Liver (tissue), 9 donors: Measurements from ENCODE around the gene CREBL2. TPM values are rescaled to one million over a fixed set of nuclear protein-coding genes. Genes with fewer than 3 reads are reported as not detected.

Experiments used
- DNase-seq: peaks from one replicate; pipeline ENCODE4 v3.0.0-alpha.2; 2017; ENCODE audit warnings: low spot score
- H3K27ac ChIP-seq, 2 donors: one replicate each; pipeline ENCODE4 v1.7.0; 2013; ENCODE audit warnings: inconsistent platforms in 2 of 2, low read length in 2 of 2, control low read depth in 1 of 2, low read depth in 1 of 2, mild to moderate bottlenecking in 1 of 2
- H3K27me3 ChIP-seq, 4 donors: one replicate each; pipeline versions ENCODE4 v1.6.1 to v1.7.0; 2013; ENCODE audit warnings: low read length in 3 of 4, inconsistent platforms in 1 of 4, mild to moderate bottlenecking in 1 of 4, moderate library complexity in 1 of 4; ENCODE audit not compliant: control insufficient read depth in 4 of 4, insufficient read depth in 4 of 4
- H3K36me3 ChIP-seq, 4 donors: one replicate each; pipeline versions ENCODE4 v1.6.1 to v1.7.0; 2013; ENCODE audit warnings: low read length in 3 of 4, mild to moderate bottlenecking in 3 of 4, low read depth in 1 of 4, moderate library complexity in 1 of 4; ENCODE audit not compliant: control insufficient read depth in 4 of 4, insufficient read depth in 3 of 4
- H3K4me1 ChIP-seq, 4 donors: one replicate each; pipeline versions ENCODE4 v1.6.1 to v1.7.0; 2013; ENCODE audit warnings: low read length in 3 of 4, mild to moderate bottlenecking in 3 of 4, moderate library complexity in 1 of 4; ENCODE audit not compliant: control insufficient read depth in 4 of 4, insufficient read depth in 4 of 4
- H3K4me3 ChIP-seq, 3 donors: one replicate each; pipeline versions ENCODE4 v1.6.1 to v1.7.0; 2013; ENCODE audit warnings: low read length in 3 of 3, control low read depth in 1 of 3, low read depth in 1 of 3, mild to moderate bottlenecking in 1 of 3
- H3K9ac ChIP-seq, 2 donors: one replicate each; pipeline ENCODE4 v1.7.0; 2013; ENCODE audit warnings: low read length in 2 of 2, mild to moderate bottlenecking in 2 of 2, moderate library complexity in 2 of 2, control low read depth in 1 of 2, low read depth in 1 of 2
- H3K9me3 ChIP-seq, 4 donors: one replicate each; pipeline versions ENCODE4 v1.6.1 to v1.7.0; 2013; ENCODE audit warnings: low read length in 3 of 4; ENCODE audit not compliant: control insufficient read depth in 4 of 4
- CTCF ChIP-seq: fragments of 150-350 bp; IDR thresholded peaks from 2 replicates; pipeline ENCODE4 v1.5.1; 2017; ENCODE audit warnings: improper control_type of control experiment, low read depth, low read length; ENCODE audit not compliant: missing input control
- FOXA1 ChIP-seq: IDR thresholded peaks from 2 replicates; pipeline ENCODE4 v1.6.1; 2016; ENCODE audit warnings: antibody characterized with exemption
- GABPA ChIP-seq, 2 donors: IDR thresholded peaks in 1 of 2; conservative IDR thresholded peaks in 1 of 2; 2 replicates each; pipeline ENCODE4 v1.6.1; 2016; ENCODE audit warnings: antibody characterized with exemption in 2 of 2, mild to moderate bottlenecking in 1 of 2, moderate library complexity in 1 of 2
- HNF4A ChIP-seq, 2 donors: conservative IDR thresholded peaks; 2 replicates each; pipeline ENCODE4 v1.6.1; 2016; ENCODE audit warnings: antibody characterized with exemption in 2 of 2, mild to moderate bottlenecking in 2 of 2
- HNF4G ChIP-seq: IDR thresholded peaks from 2 replicates; pipeline ENCODE4 v1.6.1; 2016; ENCODE audit warnings: antibody characterized with exemption
- JUND ChIP-seq, 2 donors: IDR thresholded peaks; 2 replicates each; pipeline ENCODE4 v1.6.1; 2016; ENCODE audit warnings: antibody characterized with exemption in 2 of 2
- NR2F2 ChIP-seq: IDR thresholded peaks from 2 replicates; pipeline ENCODE4 v1.6.1; 2016; ENCODE audit warnings: antibody characterized with exemption
- RAD21 ChIP-seq, 2 donors: IDR thresholded peaks; 2 replicates each; pipeline ENCODE4 v1.6.1; 2016; ENCODE audit warnings: antibody characterized with exemption in 2 of 2, mild to moderate bottlenecking in 2 of 2
- REST ChIP-seq: IDR thresholded peaks from 2 replicates; pipeline ENCODE4 v1.6.1; 2016; ENCODE audit warnings: antibody characterized with exemption, mild to moderate bottlenecking
- RXRA ChIP-seq, 2 donors: IDR thresholded peaks; 2 replicates each; pipeline ENCODE4 v1.6.1; 2017 to 2018; ENCODE audit warnings: antibody characterized with exemption in 2 of 2, mild to moderate bottlenecking in 1 of 2
- TAF1 ChIP-seq: conservative IDR thresholded peaks from 2 replicates; pipeline ENCODE4 v1.6.1; 2016; ENCODE audit warnings: antibody characterized with exemption, mild to moderate bottlenecking
- YY1 ChIP-seq: IDR thresholded peaks from 2 replicates; pipeline ENCODE4 v1.6.1; 2016; ENCODE audit warnings: antibody characterized with exemption, mild to moderate bottlenecking
- WGBS: extraction: QIAGEN DNeasy Blood & Tissue Kit; methylation state at CpG from one replicate; pipeline ENCODE4 v1.1.7; 2013; 5-methylcytosine and 5-hydroxymethylcytosine counted together
- polyA plus RNA-seq, 2 donors: library from polyadenylated mRNA; stranded (reverse) in 1 of 2; unstranded in 1 of 2; fragments of 200-250 nt in 1 of 2; fragments of >200 nt in 1 of 2; fragmentation: Nextera tagmentation in 1 of 2; extraction: Ambion mirVana in 1 of 2; gene quantifications; one replicate each; pipeline versions ENCODE4 v1.2.1 to v1.2.3, GENCODE V29; 2013 to 2015
- total RNA-seq, 2 donors: library from RNA; depleted of rRNA; stranded (reverse); fragments of >200 nt; gene quantifications; one replicate each; pipeline ENCODE4 v1.2.3, GENCODE V29; 2014
- TF ChIP-seq, protein P1 (sequence below): IDR thresholded peaks from 2 replicates; pipeline ENCODE4 v1.6.1; 2016; ENCODE audit warnings: antibody characterized with exemption
- donor health status: healthy.
- donor health status: healthy.
- donor health status: healthy.
- donor health status: healthy.
- donor health status: healthy.

The CREBL2 gene
- total and polyA plus RNA-seq, 4 donors, result 14.6 to 27.4 (median 19.0) TPM

- Histone ChIP-seq H3K27me3 (no peaks in the 10 kb centered on the region), H3K27ac (no peak overlapping the region), H3K4me1 (peaks cover 0 to 2% (median 0%) of the 10 kb centered on the region in 4 donors), H3K36me3 (no peaks in the 10 kb centered on the region), H3K4me3 (no peak overlapping the region), H3K9ac (no peak overlapping the region), H3K9me3 (peaks cover 4 to 10% (median 8%) of the 10 kb centered on the region in 4 donors)
- TF ChIP-seq TAF1 (no peak), HNF4G (no peak)
- no peak for DNase-seq
Observed at GRCh38 chr12:12653922-12654321, 42.2 kb downstream of the CREBL2 start.

DNA sequence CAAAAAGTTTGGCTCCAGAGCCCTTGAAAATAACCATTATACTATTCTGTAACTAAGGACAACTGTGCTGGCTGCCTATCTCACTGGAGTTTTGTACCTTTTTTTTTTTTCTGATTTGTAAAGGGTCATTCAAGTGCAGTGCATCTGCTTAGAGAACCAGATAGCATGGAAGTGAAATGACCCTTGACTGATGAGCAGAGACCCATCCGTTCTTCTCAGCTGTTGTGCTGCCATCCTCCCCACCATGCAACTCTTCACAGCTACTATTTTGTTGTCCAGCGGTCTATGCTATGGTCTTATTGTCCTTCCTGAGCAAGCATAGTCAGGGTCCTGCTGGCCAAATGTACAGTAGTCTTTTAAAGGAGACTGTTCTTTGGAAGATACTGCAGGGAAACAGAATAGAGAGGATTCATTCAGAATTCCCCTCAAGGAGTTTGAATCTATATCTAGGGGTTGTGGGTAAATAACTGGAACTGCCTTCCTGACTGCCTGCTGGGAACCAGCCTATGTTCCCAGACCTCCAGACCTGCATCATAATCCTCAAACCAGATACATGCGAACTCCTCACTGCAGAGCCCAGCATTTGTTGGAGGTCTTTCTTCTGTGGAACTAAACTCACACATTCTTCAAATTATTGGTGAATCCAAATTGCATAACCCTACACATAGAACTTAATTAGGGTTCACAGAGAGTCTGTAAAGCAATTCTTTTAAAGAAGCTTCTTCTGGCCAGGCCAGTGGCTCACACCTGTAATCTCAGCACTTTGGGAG lies 43.2 kb downstream of the CREBL2 start:
- Histone ChIP-seq H3K9me3 (peaks cover 0 to 3% (median under 1%) of the 10 kb centered on the region in 4 donors), H3K4me3 (no peak overlapping the region), H3K27ac (no peak overlapping the region), H3K4me1 (peaks cover 0 to 2% (median 0%) of the 10 kb centered on the region in 4 donors), H3K36me3 (no peaks in the 10 kb centered on the region), H3K9ac (no peak overlapping the region), H3K27me3 (no peaks in the 10 kb centered on the region)
- DNase-seq, result no peak
- no peak for TF ChIP-seq RXRA (IDR thresholded peaks at IDR 0.05)
- no peak for TF ChIP-seq NR2F2
- TF ChIP-seq GABPA (IDR thresholded peaks at IDR 0.05 in 1 of 2, conservative IDR thresholded peaks at IDR 0.05 in 1 of 2), result no peak
- TF ChIP-seq, protein P1, sequence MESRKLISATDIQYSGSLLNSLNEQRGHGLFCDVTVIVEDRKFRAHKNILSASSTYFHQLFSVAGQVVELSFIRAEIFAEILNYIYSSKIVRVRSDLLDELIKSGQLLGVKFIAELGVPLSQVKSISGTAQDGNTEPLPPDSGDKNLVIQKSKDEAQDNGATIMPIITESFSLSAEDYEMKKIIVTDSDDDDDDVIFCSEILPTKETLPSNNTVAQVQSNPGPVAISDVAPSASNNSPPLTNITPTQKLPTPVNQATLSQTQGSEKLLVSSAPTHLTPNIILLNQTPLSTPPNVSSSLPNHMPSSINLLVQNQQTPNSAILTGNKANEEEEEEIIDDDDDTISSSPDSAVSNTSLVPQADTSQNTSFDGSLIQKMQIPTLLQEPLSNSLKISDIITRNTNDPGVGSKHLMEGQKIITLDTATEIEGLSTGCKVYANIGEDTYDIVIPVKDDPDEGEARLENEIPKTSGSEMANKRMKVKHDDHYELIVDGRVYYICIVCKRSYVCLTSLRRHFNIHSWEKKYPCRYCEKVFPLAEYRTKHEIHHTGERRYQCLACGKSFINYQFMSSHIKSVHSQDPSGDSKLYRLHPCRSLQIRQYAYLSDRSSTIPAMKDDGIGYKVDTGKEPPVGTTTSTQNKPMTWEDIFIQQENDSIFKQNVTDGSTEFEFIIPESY, result no peak
- no peak for TF ChIP-seq JUND (IDR thresholded peaks at IDR 0.05)
- no peak for TF ChIP-seq RAD21 (IDR thresholded peaks at IDR 0.05)
- no peak for TF ChIP-seq YY1
- no peak for TF ChIP-seq FOXA1
- TF ChIP-seq HNF4G, result no peak
- TF ChIP-seq TAF1, result no peak
- TF ChIP-seq HNF4A (conservative IDR thresholded peaks at IDR 0.05), result no peak
- TF ChIP-seq CTCF, result no peak
- no peak for TF ChIP-seq REST
- WGBS, result 77% methylated on average over 3 of the region's 3 CpGs
